Activated T-cell treated with anti-CD3 and anti-CD28 coated beads for 24 hours (primary cell): Measurements from ENCODE around the gene CCDC92.

Experiments
- DNase-seq: peaks from one replicate; pipeline ENCODE4 v3.0.0-alpha.2; 2020; ENCODE audit warnings: low read depth

CCDC92 gene

DNA sequence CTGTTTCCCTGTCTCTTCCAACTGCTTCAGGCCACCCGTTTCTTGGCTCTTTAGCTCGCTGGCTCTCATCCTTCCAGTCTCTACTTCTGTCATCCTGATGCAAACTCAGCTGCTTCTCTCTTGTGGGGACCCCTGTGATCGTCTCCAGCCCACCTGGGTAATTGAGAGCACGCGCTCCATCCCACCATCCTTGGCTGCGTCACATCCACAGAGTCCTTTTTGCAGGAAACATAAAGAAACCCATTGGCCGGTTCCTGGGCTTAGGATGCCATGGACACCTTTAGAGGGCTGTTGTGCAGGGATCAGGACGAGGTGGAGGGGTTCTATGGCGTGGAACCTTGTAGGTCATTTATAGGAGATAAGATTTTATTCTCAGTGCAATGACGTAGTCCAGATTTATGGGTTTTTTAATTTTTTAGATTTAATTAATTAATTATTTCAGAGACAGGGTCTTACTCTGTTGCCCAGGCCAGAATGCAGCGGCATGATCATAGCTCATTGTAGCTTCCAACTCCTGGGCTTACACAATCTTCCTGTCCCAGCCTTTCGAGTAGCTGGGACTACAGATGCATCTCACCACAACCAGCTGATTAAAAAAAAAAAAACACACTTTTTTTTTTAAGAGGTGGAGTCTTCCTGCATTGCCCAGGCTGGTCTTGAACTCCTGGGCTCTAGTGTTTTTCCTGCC lies 82.6 kb downstream of the CCDC92 start:
- no peak for DNase-seq

DNA sequence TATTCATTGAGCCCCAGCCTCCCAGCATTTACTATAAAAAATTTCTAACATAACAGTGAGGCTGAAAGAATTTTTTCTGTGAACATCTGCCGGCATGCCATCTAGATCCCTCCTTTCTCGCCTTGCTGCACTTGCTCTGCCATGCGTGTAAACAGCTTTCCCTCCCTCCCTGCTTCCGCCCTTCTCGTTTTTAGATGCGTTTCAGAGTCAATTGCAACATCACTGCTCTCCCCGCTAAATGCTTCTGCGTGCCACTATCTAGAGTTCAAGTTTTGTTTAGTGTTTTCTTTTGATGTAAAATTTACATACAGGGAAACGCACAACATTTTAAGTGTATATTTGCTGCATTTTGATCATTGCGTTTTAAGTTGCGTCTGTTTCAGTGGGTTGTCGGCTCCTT lies 83.6 kb downstream of the CCDC92 start:
- no peak for DNase-seq

DNA sequence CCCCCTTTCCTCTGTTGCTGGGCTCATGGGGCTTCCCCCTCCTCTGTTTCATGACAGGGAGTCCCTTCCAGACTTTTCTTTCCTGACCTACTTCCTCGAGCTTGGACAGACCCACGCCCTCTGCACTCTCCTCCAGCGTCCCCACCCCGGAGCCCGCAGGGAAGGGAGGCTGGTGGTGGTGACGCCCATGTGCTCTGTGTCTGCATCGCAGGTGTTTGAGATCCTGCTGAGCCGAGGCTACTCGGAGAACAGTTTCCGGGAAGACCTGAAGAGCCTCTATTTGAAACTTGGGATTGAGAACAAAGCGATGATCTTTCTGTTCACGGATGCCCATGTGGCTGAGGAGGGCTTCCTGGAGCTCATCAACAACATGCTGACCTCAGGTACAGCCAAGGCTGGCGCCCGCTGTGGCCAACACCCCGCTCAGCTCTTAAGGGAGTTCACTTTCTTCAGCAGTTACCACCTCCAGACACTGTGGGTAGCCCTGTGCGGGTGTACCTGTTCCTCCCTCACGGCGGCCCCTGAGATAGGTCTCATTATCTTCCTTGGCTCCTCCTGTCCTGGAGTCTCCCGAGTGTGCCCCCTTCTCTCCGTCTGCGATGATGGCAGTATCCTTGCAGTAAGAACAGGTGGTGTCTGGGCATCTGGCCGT lies 85.6 kb downstream of the CCDC92 start:
- DNase-seq: no peak

DNA sequence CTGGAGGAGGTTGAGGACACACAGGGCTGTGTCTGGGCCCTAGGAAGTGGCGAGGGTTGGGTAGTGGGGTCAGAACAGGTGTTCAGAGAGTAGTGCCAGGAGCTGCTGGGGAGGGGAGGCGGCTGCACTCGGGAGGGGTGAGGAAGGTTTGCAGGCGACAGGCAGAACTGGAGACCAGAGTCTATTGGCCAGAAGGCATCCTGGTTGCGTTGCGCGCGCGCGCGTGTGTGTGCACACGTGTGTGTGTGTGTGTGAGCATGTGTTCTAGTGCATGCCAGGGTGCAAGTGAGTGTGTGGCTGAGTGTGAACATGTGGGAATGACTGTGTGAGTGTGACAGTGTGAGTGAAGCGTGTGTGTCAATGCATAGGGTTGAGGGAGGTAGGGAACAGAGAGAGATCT lies 86.4 kb downstream of the CCDC92 start:
- no peak for DNase-seq
